ENCODE measurements around the gene PARS2.
"Not testable (repeated sequence)": the region's sequence is repeated elsewhere in the genome, so short reads cannot be mapped to it uniquely, and the experiment has no call there.

The PARS2 gene

DNA sequence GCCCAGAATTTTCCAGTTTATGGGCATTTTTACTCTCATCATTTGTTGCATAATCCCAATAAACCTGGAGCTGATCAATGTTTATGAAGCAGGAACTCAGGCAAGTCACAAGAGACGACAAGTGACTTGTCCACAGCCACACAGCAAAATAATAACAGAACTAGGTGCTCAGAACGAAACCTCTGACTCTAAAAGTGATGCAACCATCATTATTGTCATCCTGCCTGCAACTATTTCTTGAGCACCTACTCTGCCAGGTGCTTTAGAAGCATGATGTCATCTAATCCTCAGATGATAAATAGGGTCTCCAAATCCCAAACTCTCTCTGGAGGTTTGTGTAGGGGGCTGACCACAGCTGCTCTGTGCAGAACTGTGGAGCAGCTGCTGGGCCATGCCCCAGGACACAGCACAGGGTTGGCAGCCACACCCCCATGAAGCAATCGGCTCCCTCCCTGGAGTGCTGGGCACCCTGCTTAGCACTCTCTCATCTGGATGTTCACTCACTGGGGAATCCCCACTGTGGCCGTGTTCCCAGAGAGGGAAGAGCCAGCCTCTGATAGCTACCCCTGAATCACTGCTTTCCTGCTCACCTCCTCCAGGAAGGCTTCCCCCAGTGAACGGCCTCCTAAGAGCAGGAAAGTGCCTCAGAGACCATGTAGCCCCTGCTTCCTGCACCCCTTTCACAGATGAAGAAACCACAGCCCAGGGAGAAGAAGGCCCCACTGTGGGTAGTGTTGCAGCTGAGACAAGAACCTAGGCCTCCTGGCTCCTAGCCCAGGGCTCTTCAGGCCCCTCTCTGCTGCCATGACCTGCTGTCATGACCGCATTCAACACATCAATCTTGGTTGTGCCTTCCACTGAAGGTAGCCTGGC lies 34.7 kb upstream of the PARS2 start:
- peak; percentile 15 for DNase-seq

DNA sequence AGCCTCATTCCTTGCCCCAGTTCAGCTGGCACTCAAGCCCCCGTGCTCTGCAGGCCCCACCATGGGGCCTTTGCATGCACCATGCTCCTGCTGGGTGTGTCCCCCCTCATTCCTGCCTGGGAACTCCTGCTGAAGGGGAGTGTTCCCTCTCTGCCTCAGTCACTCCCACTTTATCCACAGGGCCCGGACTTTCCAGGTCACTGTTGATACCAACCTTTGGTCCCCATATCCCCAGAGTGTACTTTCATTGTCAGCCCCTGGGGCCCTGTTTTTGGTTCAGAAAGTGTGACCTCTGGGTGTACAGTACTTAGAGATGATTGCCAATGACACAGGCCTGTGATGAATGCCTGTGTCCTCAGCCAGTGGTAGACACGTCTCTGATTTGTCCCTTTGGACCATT lies 33.9 kb upstream of the PARS2 start:
- DNase-seq, result no peak

DNA sequence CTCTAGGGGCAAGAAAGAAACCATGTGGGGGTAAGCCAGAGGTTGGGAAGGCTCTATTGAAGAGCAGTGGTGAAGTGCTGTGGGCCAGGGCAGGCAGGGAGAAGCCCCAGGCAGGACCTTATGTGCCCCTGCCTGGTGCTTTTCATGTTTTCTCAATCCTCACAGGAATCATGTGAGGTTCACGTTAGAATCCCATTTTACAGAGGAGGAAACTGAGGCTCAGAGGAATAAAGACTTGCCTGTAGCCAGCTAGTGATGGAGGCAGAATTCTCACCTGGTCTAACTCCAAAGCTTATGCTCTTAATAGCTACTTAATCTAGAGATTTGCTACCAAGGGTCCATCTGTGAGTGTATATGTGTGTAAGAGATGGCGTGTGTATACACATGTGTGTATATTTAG lies 32.6 kb upstream of the PARS2 start:
- DNase-seq, result no peak

DNA sequence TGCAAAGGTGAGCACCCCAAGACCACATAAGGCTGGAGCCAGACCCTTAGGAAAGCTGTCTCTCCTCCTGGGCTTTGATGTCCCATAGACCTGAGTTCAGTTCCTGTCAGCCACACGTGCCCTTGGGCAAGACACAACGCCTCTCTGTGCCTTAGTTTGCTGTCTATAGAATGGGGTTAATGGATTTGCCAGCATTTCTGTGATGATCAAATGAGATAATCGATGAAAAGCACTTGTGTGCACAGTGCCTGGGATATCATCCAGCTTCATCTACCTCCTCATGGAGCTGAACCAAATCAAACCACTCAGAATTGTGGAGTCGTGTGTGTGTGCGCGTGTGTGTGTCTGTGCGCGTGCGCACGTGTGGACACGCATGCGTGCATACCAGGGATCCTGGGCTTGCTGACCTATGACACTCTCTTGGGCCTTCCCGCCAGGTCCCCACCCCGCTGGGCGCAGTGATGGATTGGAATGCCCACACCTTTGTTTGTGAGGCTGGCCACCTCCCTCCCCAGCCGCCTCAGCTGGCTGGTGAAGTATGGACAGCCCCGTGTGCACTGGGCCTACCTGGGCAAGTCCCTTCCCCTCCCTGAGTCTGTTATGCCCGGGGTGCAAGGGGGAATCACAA lies 31.6 kb upstream of the PARS2 start:
- no peak for DNase-seq

DNA sequence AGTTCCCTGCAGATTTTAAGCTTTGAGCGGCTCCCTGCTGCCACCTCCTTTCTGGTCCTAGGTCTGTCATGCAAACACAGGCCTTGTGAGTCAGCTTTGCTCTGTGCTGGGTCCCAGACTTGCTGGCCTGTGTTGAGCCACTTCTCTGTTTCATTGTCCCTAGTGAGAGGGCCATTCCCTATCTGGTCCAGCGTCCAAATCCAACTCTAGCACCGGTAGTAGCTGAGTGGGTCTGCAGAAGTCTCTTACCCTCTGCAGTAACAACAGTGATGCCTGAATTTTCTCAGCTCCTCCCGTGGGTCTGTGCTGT lies 31.0 kb upstream of the PARS2 start:
- no peak for DNase-seq

DNA sequence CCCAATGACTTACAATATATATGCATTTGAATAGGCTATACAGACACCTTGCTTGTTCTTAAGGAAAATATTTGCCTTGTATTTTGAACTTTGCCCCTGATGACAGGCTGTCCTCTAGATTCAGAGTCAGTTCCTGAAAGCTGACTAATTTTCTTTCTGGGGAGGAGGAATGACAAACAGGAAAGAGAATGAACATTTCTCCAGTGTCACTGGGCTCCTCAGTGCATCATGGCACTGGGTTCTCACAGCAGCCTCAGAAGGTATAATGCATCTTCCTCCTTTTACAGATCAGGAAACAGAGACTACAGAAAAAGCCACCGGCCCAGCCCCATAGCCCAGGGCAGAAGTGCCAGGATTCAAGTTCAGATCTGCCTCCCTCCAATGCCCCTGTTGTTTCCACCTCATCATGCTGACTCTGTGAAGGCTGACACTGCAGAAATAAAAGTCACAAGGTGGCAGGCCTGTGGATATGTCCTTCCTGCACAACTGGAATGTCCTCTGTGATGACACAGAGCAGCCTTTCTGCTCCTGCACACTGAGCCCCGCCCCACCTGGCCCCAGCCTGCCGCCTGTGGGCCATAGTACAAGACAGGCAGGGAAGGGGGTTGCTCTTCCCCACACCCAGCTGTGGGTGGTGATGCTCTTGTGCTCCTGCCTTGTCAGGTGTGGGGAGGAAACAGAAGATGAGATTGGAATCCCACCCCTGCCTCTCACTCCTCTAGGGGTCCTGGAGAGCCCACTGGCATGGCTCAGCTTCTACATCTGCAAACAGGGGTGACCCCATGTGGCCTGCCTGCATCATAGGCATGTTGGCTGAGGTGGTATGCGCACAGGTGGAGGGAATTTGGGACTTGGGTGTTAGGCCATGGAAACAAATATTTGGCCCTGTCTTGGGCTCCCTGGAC lies 30.4 kb upstream of the PARS2 start:
- no peak for DNase-seq

DNA sequence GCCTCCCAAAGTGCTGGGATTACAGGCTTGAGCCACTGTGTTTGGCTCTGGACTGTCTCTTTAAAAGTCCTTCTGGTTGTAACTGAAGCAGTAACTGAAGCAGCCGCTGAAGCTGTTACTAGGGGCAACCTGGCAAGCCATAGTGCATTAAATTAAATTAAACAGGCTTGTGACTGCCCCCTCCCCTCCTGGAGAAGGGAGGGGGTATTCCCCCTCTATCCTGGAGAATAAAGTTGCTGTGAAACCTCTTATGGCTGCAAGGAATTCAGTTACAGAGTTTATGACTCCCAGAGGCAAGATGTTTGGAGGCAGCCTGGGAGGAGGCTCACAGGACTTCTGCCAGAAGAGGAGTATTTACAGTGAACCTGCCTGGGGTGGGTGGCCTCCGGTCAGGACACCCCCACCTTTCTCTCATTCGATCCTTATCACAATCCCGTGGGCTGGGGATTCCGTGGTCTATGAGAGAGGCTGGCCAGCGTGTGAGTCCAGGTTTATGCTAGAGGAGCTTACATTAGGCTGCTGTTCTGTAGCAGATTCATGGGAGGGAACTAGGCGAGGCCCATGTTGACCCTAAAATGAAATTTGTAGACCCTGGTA lies 28.5 kb upstream of the PARS2 start:
- DNase-seq, result no peak

DNA sequence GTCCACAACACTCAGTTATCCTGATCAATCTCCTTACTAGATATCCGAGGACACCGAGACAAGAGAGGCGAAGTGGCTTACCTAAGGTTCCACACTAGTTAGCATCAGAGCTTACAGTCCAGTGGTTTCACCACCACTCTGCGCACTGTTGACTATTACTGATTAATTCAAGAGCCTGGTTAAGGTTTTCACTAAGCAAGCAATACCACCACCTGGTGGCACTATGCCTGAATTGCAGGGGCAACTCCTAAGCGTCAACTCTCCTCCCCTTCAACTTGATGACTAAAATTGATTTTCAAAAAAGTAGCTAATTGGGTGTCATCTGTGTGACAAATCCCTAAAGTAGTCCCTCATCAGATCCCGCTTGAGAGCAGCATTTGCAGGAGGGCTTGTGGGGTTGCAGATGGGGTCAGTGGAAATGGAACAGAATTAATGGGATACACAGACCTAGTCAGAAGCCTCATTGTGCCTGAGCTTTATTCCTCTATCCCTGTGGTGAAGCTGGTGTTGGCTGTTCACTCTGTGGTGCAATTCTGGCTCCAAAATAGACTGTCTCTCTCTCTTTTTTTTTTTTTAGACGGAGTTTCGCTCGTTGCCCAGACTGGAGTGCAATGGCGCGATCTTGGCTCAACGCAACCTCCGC lies 27.7 kb upstream of the PARS2 start:
- peak; percentile 44 for DNase-seq

DNA sequence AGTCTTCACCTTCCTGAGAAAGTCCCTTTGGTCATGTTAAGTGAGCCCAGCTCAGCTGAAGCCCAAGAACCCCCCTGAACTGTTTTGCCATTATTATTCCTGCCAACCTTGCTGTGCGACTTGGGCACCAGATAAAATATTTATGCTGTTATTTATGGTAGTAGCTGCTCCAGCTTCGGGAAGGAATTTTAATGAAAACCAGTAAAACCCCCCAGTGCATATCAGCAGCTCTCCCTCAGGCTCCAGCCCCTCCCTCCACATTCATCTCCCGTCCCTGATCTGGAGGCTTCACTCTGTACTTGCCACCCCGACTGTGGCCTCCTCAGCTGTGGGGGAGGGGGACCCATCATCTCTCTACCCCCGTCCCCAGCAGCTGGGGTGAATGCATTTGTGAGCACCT lies 24.1 kb upstream of the PARS2 start:
- DNase-seq, result no peak

DNA sequence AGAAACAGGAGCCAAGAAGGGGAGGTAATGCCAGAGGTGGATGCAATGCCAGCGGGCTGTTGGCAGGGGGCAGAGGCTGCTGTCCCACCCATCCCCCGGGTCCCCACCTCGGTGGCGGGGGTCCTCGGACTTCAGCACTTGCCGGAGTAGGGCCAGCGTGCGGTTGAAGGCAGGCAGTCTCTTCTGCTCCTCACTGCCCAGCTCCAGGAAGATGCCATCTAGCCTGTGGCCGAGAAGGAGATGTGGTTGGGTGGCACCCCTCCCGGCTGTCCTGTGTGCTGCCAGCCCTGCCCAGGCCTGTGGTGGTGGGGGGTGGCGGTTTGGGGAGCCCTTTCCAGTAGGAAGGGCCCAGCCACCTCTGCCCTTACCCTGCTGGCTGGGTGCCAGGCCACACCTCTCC lies 23.3 kb upstream of the PARS2 start:
- no peak for DNase-seq

DNA sequence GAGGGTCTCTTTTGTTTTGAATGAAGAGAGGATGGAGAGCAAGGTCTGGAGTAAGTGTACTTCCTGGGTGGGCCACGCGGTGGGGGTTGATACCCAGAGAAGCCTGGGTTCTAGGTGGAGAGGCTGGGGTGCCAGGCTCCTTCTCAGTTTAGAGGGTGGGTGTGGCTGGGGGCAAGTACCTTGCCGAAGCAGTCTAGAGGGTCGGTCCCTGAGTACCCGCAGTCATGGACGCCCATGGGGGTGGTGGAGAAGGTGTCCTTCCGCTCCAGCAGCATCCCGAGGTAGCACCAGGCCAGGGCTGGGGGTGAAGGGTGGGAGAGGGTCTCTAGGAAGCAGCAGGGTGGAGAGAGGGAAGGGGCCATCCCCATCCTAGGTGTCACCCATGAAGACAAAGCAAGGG lies 22.5 kb upstream of the PARS2 start:
- no peak for DNase-seq

DNA sequence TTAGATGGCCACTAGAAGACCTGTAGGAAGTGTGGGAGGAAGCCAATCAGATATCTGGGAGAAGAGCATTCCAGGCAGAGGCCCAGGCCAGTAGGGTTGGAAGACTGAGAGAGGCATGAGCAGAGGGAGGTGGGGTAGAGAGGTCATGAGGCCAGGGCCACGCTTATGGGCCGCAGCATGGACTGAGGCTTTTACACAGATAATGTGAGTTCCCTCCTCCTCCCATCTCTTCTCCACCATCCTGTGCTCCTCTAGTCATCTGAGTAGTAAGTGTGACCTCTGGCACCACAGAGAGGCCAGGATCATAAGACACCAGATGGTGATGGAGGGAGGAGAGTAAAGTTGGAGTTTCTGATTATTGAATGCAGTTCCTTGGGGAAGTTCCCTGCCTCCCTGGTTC lies 19.7 kb upstream of the PARS2 start:
- no peak for DNase-seq

DNA sequence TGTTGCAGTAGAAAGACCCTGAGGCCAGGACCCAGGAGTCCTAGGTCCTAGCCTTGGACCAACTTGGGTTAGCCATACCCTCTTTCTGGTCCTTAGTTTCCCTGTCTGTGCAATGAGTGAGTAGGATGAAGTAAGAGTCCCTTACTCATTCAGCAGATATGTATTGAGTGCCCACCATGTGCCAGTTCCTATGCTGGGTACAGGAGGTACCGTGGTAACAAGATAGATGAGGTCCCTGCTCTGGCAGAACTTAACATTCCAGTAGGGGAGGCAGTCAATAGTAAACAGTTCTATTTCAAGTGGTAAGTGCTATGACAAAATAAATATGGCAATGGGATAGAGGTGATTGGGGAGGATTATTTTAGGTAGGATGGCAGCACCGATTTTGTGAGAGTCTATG lies 18.3 kb upstream of the PARS2 start:
- DNase-seq, result no peak

DNA sequence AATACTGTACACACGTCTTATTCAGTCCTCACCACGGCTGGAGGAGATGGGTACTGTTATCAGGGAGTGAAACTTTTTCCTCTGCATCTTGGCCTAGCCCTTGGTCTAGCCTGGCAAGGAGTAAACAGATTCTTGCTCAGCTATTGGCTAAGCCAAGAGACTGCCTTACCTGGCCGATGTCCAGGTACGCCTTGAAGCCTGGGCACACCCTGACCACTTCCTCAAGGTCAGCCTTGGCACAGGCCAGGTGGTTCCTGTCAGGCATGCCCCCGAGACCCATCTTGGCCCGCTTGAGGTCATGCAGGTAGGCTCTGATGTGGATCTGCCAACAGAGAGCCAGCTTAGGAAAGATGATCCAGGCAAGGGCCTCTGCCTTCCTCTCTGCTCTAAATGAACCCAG lies 17.8 kb upstream of the PARS2 start:
- no peak for DNase-seq

DNA sequence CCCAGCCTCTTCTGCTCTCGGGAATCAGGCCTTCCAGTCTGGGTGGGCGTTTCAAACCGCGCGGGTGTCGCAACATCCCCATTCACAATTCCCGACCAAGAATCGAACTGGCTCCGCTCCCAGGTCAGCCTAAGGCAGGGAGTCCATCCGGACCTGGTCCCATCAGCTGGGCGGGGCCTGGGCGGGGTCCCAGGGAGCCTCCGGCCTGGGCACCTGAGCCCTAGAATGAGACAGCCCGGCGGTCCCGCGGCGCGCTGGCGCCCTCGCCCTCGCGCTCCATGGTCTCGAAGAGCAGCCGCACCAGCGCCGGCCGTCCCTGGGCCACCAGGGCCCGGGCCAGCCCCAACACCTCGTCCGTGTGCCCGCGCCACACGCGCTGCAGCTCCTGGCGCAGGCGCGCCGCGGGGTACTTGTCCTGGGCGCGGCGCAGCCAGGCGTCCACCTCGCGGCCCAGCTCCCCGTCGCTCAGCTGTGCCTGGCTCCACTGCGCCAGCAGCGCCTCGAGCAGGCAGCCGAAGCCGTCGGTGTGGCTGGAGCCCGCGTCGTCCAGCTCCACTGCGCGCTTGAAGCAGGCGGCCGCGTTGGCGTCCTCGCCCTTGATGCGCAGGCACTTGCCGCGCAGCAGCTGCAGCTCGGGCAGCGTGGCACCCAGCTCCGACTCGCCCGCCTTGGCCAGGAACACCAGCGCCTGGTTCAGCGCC lies 16.9 kb upstream of the PARS2 start:
- no peak for DNase-seq

DNA sequence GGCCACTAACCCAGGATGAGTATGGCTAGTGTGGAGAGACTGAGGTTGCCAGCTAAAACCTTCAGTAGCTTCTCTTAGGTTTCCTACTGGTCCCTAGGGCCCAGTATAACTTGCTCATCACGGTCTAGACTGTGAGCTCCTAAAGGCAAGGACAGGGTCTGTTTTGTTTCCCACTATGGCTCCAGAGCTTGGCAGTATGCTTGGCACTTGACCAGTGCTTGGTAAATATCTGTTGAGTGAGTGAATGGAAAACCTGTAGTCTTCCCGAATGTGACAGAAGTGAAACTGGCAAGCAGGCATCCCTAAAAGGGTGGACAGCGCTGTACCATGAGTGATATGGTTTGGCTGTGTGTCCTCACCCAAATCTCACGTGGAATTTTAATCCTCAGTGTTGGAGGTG lies 13.1 kb upstream of the PARS2 start:
- DNase-seq, result no peak

DNA sequence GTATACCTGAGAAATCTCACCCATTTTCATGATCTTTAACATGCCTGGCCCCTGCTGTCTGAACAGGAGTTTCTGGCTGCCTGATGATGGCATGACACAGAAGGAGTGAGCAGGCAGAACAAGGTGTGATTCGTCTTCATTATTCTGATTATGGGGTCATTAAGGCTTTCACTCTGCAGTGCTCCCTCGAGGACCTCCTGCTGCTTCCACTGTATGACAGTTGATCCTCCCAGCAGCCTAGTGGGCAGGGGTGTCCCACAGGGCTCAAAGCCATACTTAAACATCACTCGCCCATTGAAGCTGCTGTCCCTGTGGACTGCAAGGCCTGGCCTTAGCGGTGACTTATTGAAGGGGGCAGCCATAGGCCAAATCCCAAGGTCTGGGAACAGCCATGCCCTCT lies 12.7 kb upstream of the PARS2 start:
- DNase-seq, result no peak

DNA sequence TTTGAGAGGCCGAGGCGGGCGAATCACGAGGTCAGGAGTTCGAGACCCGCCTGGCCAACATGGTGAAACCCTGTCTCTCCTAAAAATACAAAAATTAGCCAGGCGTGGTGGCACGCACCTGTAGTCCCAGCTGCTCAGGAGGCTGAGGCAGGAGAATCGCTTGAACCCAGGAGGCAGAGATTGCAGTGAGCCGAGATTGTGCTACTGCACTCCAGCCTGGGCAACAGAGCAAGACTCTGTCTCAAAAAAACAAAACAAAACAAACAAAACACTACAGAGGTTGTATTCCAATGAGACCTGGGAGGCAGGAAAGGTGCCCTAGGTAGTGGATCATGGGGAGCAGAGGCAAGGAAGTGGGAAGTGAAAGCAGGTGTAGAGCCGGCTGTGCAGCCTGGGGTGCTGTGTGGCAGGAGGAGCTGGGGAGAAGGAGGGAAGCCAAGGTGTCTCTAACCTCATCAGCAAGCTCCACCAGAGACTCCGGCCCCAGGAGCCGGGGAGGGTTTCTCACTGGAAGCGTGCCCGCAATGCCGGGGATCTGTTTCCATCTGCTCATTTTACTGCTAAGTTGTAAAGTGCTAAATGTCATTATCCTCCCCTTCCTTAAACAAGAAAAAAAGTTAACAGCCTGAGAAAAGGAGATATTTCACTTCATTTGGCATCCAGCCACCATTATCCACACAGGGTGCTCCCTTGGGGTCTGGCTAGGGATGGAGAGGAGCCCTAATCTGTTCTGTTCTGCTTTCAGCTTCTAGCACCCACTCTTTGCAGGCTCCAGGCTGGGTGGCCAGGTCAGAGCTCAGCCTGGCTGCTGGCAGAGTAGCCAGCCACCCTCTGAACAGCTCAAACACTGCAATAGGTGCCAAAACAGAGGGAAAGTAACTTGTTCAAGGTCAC lies 11.8 kb upstream of the PARS2 start:
- not testable (repeated sequence) for DNase-seq

DNA sequence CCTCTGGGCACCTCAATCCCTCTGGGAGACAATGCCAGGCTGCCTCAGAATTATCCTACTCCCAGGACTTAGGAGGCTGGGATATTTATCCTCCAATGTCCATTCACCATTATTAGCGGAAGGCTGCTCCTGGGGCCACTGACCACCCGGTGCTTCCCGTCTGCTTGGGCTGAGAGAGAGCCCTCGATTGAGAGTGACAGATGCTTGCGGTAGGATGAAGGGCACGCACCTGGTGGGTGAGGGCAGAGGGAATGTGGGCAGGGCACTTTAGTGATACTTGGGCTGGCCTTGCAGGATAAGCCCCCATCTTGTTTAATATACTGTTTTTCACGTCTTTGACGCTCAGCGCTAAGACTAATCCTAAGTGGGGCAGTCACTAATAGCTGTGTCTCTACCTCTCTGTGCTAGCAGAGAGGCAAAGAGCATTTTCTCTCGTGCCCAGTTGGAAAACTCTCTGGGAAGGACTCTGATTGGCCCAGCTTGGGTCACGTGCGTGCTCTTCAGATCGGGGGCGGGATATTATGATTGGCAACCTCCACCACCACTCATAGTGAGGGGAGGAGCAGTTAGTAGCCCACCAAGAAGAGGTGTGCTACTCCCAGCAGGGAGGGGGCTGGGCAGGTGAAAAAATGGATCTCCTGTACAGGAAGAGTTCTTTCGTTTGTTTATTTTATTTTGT lies 10.6 kb upstream of the PARS2 start:
- no peak for DNase-seq

DNA sequence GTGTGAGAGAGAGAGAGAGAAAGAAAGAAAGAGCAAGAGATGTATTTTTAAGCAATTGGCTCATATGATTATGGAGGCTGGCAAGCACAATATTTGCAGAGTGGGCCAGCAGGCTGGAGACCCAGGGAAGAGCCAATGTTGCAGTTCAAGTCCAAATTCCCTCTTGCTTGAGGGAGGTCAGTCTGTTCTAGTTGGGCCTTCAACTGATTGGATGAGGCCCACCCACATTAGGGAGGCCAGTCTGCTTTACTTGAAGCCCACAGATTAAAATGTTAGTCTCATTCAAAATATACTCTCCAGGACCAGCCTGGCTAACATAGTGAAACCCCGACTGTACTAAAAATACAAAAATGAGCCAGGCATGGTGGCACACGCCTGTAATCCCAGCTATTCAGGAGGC lies 8.6 kb upstream of the PARS2 start:
- no peak for DNase-seq

DNA sequence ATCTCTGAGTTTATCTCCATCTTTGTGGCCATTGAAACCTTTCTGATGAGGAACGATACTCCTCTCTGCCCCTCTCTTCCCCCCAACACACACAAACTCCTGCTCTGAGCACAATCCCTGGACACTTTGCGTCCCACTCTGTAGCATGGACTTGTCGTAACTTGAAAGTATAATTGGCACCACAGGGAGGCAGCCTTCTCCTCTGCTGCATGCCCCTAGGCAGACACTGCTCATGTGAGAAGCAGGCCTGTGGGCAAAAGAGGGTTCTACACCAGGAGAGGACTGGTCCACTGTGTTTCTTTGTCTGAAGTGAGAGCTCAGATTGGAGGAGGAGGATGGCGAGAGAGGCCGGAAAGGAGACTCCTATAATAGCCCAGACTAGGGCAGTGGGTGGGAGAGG lies 3.8 kb upstream of the PARS2 start:
- DNase-seq, result no peak

Measured in CD4-positive, alpha-beta T cell treated with Interleukin-6 for 4 hours (primary cell).